ENCODE results near the gene WIPF2. TPM values are rescaled to one million over a fixed set of nuclear protein-coding genes. Genes with fewer than 3 reads are reported as not detected.
"Not testable (repeated sequence)": the region's sequence is repeated elsewhere in the genome, so short reads cannot be mapped to it uniquely, and the experiment has no call there.

WIPF2 gene
- total RNA-seq, 2 donors from 2014 or later, result 22.5 to 25.3 TPM

GRCh38 chr17:40303009-40303657, 84.0 kb downstream of the WIPF2 start:
- Histone ChIP-seq H3K9ac (ENCODE audit: extremely low read depth, low read length, poor library complexity, severe bottlenecking) (no peak overlapping the region), H3K27me3 (ENCODE audit: control insufficient read depth, insufficient read depth, low read length, poor library complexity, severe bottlenecking) (no peaks in the 10 kb centered on the region), H3K4me1 (ENCODE audit: control insufficient read depth, insufficient read depth, low read length) (peaks cover 19% of the 10 kb centered on the region), H3K36me3 (ENCODE audit: control insufficient read depth, insufficient read depth, low read length) (peaks cover 55% of the 10 kb centered on the region), H3K4me3 (ENCODE audit: low read length) (no peak overlapping the region), H3K27ac (ENCODE audit: low read depth, low read length) (no peak overlapping the region), H3K9me3 (ENCODE audit: control insufficient read depth, low read length) (no peaks in the 10 kb centered on the region)
- DNase-seq, result peak; percentile 88
- H3K9me3 Mint-ChIP-seq, result no peaks in the 10 kb centered on the region
- TF ChIP-seq CTCF (conservative IDR thresholded peaks at IDR 0.05), result peak; percentile 81
- WGBS, 2 experiments (ENCODE audit: insufficient coverage in 1 of 2, insufficient read length in 1 of 2), result 79 to 89% methylated on average over 4 of the region's 4 CpGs
- H3K4me1 Mint-ChIP-seq, result peaks cover 28% of the 10 kb centered on the region
- no peak overlapping the region for H3K27ac Mint-ChIP-seq
- no peak overlapping the region for H3K4me3 Mint-ChIP-seq
- H3K36me3 Mint-ChIP-seq (ENCODE audit: low read depth), result peaks cover 34% of the 10 kb centered on the region
- no peaks in the 10 kb centered on the region for H3K27me3 Mint-ChIP-seq (ENCODE audit: insufficient read depth)

- Histone ChIP-seq H3K27ac (ENCODE audit: low read depth, low read length) (no peak overlapping the region), H3K9ac (ENCODE audit: extremely low read depth, low read length, poor library complexity, severe bottlenecking) (no peak overlapping the region), H3K36me3 (ENCODE audit: control insufficient read depth, insufficient read depth, low read length) (peaks cover 48% of the 10 kb centered on the region), H3K4me3 (ENCODE audit: low read length) (no peak overlapping the region), H3K9me3 (ENCODE audit: control insufficient read depth, low read length) (no peaks in the 10 kb centered on the region), H3K27me3 (ENCODE audit: control insufficient read depth, insufficient read depth, low read length, poor library complexity, severe bottlenecking) (no peaks in the 10 kb centered on the region), H3K4me1 (ENCODE audit: control insufficient read depth, insufficient read depth, low read length) (peaks cover 24% of the 10 kb centered on the region)
- Mint-ChIP-seq H3K9me3 (no peaks in the 10 kb centered on the region), H3K36me3 (ENCODE audit: low read depth) (peaks cover 27% of the 10 kb centered on the region), H3K4me3 (no peak overlapping the region), H3K4me1 (peaks cover 28% of the 10 kb centered on the region), H3K27ac (no peak overlapping the region), H3K27me3 (ENCODE audit: insufficient read depth) (no peaks in the 10 kb centered on the region)
- no peak for TF ChIP-seq CTCF (conservative IDR thresholded peaks at IDR 0.05)
- WGBS, 2 experiments (ENCODE audit: insufficient coverage in 1 of 2, insufficient read length in 1 of 2), result 88 to 96% methylated on average over 5 of the region's 5 CpGs
- DNase-seq, result no peak
Measured at GRCh38 chr17:40303708-40304551, 84.8 kb downstream of the WIPF2 start.

- not testable (repeated sequence) for H3K9me3 ChIP-seq (ENCODE audit: control insufficient read depth, low read length); H3K4me3 ChIP-seq (ENCODE audit: low read length); H3K27me3 ChIP-seq (ENCODE audit: control insufficient read depth, insufficient read depth, low read length, poor library complexity, severe bottlenecking); H3K4me3 Mint-ChIP-seq; H3K27me3 Mint-ChIP-seq (ENCODE audit: insufficient read depth); H3K27ac Mint-ChIP-seq; H3K9ac ChIP-seq (ENCODE audit: extremely low read depth, low read length, poor library complexity, severe bottlenecking); H3K9me3 Mint-ChIP-seq; H3K27ac ChIP-seq (ENCODE audit: low read depth, low read length); DNase-seq
- Histone ChIP-seq H3K36me3 (ENCODE audit: control insufficient read depth, insufficient read depth, low read length) (peaks cover 42% of the 10 kb centered on the region), H3K4me1 (ENCODE audit: control insufficient read depth, insufficient read depth, low read length) (peaks cover 24% of the 10 kb centered on the region)
- WGBS, 2 experiments (ENCODE audit: insufficient coverage in 1 of 2, insufficient read length in 1 of 2), result 90 to 93% methylated on average over 4 of the region's 5 CpGs
- Mint-ChIP-seq H3K36me3 (ENCODE audit: low read depth) (peaks cover 23% of the 10 kb centered on the region), H3K4me1 (peaks cover 31% of the 10 kb centered on the region)
Measured at GRCh38 chr17:40304552-40304863, 85.4 kb downstream of the WIPF2 start.

GRCh38 chr17:40304866-40305265, 85.8 kb downstream of the WIPF2 start:
- not testable (repeated sequence) for H3K27me3 ChIP-seq (ENCODE audit: control insufficient read depth, insufficient read depth, low read length, poor library complexity, severe bottlenecking); H3K4me3 Mint-ChIP-seq; H3K9ac ChIP-seq (ENCODE audit: extremely low read depth, low read length, poor library complexity, severe bottlenecking); H3K4me3 ChIP-seq (ENCODE audit: low read length); H3K9me3 ChIP-seq (ENCODE audit: control insufficient read depth, low read length); H3K27ac ChIP-seq (ENCODE audit: low read depth, low read length); H3K27ac Mint-ChIP-seq; DNase-seq; H3K27me3 Mint-ChIP-seq (ENCODE audit: insufficient read depth); H3K9me3 Mint-ChIP-seq
- Mint-ChIP-seq H3K36me3 (ENCODE audit: low read depth) (peaks cover 22% of the 10 kb centered on the region), H3K4me1 (peaks cover 34% of the 10 kb centered on the region)
- H3K36me3 ChIP-seq (ENCODE audit: control insufficient read depth, insufficient read depth, low read length), result peaks cover 39% of the 10 kb centered on the region
- H3K4me1 ChIP-seq (ENCODE audit: control insufficient read depth, insufficient read depth, low read length), result peaks cover 24% of the 10 kb centered on the region
- WGBS, 2 experiments (ENCODE audit: insufficient coverage in 1 of 2, insufficient read length in 1 of 2), result 93 to 94% methylated on average over 2 to 5 of the region's 5 CpGs
